GM18520 (cell line): ENCODE measurements around the gene NKX3-2.
A peak's percentile ranks its signal among the peaks of the same experiment; 100 is the strongest.
"Not testable (repeated sequence)": the region's sequence is repeated elsewhere in the genome, so short reads cannot be mapped to it uniquely, and the experiment has no call there.

ENCODE experiments used
- ATAC-seq: cut with Tn5 transposase; IDR thresholded peaks from one replicate; pipeline ENCODE4 v1.9.1; 2021; ENCODE audit not compliant: unreplicated experiment

The NKX3-2 gene

DNA sequence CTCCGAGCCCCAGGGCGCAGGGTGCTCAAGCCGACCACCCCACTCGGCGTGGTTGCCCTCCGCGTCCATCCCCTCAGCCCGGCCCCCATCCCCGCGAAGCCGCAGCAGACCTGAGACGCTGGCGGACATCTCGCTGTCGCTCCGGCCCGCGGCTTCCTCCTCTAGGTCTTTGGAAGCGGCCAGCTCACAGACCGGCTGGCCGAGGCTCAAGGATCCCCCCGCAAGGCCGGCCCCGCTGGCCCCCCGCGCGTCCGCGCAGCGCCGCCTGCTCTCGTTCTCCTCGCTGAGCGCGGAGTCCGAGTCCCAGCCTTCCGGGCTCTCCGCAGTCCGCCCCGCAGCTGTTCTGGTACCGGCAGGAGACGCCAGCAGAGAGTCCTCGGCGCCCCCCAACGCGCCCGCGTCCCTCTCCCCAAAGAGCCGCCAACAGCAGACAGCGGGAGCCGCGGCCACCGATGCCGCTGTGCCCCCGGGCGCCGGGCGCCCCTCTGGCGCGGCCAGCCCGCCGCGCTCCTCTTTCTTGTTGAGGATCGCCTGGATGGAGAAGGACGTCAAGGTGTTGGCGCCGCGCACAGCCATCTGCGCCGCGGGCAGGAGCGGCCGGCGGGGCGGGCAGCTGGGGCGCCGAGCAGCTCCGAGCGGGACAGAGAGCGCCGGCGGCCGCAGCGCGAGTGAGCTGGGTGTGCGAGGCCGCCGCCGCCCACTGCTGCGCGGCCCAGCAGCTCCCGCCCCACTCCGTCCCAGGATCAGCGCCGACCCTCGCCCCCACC, at the start of gene NKX3-2:
Gene NKX3-2 (minus strand): TSS at position 670 of the 767 bp plus-strand sequence. CDS start 94 bp downstream, at position 576.
- ATAC-seq = no peak

DNA sequence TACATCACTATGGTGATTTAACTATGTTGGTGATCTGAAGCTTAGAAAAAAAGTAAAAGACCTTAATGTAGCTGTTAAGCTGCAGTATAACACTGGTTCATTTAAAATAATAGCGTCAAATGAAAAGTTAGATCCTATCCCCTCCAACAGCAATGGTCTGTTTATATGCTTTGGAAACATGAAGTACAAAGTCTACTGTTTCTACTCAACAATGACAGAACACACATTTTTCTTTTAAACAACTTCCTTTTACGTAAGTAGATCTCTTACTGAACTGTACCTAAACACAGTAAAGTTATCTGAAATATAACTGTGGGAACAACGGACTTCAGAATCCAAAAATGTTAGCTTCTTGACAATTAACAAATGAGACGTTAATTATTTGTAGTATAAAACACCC, 47.9 kb upstream of the NKX3-2 start:
- ATAC-seq = no peak

DNA sequence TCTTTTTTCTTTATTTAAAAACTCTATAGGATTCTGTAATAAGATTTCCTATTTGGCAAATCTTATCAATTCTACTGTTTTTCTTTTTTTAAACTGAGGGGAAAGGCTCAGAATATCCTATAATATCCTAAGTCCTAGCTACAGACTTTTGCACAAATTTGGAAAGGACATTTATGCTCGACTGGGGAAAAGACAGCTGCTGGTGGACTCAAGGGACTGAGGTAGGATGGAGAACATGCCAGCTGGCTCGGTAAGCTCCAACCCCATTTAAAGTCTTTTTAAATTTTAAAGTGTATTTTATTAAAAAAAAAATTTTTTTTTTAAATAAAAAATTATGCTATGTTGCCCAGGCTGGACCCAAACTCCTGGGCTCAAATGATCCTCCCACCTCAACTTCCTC, 46.5 kb upstream of the NKX3-2 start:
- ATAC-seq = no peak

DNA sequence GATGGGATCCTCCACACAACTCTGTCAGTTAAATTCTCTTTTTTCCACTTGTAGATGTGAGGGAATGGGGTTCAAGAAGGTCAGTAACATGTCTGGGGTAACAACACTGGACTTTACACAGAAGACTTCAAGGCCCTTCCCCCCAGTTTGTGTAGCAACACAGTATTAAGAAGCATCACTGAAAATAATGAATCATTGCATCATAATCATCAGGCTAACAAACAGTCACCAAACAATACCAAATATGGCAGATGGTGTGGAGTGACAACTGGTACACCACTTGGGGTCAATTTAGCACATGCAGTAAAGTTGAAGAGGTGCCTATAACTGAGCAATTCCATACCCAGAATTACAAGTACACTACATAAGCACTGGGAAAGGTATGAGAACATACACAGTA, 44.6 kb upstream of the NKX3-2 start:
- ATAC-seq = no peak

DNA sequence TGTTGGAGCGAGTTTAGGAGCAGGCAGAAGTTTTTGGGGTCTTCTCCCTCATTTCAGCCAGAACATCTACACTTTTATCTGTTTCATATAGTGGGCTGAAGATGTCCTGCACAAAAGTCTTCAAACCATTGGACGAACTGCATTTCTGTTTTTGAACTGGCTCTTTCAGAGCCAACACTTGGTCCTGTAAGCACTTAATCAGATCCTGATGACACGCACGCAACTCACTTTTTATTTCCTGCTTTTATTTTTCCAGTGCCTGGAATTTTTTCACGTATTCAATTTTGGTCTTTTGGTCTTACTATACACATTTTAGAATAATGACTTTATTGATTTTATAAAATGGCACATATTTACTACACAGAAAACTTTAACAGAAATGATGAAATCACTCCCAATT, 40.2 kb upstream of the NKX3-2 start:
- no peak for ATAC-seq

DNA sequence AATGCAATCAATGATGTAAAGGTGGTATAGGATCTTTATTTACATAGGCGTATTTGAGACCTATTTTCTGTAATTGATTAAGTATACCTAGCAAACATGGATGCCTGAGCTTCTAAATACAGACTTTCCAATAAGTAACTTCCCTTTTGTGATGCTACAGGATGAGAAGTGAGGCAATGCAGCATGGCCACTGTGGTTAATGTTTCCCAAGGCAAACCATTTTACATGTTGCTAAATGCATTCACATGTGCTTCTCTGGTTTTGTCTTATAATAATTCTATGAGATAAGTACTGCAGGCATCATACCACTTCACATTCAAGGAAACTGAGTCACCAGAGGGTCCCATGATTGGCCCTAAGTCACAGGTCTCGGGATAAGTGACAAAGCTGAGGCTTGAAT, 35.7 kb upstream of the NKX3-2 start:
- no peak for ATAC-seq

DNA sequence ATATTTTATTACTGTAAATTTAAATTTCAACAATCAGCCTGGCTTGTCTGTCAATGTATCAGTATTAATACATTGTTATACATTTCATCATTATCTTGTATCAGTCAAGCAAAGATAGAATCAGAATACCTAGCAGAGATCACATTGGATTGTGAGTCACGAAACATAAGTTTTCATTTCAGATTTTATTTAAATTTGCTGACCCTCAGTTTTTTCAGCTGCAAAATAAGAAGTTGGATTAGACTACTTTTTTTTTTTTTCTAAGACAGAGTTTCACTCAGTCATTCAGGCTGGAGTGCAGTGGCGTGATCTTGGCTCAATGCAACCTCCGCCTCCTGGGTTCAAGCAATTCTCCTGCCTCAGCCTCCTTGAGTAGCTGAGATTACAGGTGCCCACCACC, 33.4 kb upstream of the NKX3-2 start:
- no peak for ATAC-seq

DNA sequence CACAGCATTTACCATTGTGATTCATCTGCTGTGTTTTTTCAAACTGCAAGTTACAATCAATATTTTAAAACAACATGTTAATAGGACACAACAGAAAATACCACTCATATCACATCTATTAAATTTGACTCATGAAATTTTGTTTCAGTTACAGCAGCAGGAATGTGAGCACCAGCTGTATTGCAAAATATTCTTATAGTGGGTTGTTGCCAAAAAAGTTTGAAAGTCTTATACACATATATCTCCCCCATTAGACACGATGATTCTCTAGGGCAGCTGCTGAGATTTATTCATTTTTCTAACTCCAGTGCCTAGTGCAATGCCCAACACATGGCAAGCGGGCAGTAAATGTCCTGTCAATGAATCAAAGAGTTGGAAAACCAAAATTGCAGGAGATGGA, 26.6 kb upstream of the NKX3-2 start:
- ATAC-seq = no peak

DNA sequence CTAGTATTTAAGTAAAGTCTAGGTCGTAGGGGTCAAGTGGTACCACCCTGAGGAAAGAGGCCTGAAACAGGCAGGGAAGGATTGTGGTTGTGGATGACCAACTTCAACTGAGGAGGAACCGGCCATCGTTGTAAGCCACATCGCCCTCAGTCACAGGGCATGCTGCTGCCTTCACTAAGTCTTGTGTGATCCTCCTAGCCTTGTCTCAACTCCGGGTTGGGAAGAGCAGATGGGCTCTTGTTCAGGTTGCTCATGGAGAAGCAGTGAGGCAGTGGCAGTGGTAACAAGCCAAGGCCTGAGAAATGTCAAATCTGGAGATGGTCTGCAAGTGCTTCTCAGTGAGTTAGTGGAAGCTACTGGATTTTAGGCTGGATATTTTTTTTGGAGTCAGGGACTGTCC, 22.8 kb upstream of the NKX3-2 start:
- ATAC-seq = no peak

DNA sequence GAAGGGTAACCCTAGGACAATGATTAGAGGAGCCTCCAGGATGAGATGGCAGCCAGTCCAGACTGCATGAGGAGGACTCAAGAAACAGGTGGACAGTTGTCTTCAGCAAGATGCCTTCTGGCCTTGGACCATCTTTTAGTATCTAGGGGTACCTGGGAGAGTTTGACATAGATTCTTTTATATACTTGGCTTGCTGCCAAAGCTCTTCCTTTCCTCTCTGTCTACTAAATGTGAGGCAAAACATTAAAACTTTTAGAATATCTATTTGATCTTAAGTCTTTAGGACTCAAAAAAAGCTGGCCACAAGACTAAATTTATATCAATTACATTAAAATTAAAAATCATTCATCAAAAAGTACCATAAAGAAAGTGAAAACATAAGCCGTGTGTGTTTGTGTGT, 18.6 kb upstream of the NKX3-2 start:
- ATAC-seq = no peak

DNA sequence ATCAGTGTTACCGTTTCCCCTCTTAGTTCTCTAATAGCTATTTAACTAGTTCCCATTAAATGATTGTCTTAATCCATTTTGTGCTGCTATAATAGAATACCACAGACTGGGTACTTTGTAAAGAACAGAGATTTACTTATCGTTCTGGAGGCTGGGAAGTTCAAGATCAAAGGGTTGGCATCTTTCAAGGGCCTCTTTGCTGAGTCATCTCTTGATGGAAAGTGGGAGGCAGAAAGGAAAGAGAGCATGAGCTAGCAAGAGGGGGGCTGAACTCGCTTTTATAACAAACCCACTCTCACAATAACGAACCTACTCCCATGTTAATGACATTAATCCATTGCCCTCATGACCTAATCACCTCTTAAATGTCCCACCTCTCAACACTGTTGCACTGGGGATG, 17.4 kb upstream of the NKX3-2 start:
- ATAC-seq = no peak

DNA sequence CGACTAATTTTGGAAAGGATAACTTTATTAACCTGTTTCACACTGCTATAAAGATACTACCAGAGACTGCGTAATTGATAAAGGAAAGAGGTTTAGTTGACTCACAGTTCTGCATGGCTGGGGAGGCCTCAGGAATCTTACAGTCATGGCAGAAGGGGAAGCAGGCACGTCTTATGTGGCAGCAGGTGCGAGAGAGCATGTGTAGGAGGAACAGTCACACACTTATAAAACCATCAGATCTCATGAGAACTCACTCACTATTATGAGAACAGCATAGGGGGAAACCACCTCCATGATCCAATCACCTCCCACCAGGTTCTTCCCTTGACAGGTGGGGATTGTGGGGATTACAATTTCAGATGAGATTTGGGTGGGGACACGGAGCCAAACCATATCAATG, 15.8 kb upstream of the NKX3-2 start:
- ATAC-seq = not testable (repeated sequence)

DNA sequence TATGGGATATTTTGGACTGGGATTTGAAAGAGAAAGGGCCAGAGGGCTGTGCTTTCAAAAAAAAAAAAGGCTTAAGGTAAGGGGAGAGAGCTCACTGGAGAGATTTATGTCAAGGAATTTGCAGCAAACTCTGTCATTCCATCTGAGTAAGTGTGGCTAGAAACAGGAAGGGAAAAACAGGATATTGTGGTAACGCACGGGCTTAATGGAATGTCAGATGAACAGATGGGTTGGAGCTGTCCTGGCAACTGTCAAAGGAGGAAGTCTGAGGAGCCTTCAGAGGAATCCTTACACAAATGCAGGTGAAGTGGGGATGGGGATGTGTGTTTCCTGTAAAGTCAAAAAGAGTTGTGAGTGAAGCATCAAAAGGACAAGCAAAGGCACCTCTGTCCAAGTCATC, 15.1 kb upstream of the NKX3-2 start:
- ATAC-seq = no peak

DNA sequence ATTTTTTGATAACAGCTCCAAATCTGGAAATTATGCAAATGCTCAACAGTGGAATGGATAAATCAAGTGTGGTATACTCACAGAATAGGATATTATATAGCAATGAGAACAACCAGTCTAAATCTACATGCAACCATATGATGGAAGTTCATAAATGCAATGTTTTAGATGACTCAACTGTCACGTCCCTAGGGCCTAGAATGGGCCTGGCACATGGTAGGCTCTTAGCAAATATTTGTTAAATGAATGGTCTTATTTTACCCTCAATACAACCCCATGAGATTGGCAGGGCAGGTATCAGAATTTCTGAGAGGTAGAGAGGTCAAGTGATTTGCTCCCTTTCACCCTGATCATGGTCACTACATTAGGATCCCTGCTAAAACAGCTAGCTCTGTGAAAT, 14.6 kb upstream of the NKX3-2 start:
- ATAC-seq = no peak

DNA sequence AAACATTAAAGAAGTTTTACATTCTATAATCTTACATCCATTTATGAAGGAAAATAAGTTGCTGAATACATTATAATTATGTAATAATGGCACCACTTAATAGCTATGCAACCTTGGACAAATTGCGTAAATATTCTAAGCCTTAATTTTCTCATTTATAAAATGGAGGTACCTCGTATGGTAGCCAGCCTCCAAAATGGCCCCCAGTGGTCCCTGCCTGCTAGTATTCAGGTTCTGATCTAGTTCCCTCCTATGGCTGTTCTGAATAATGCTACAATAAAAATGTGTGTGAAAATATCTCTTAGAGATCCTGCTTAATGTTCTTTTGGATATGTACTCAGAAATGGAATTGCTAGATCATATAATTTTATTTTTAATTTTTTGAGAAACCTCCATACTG, 11.0 kb upstream of the NKX3-2 start:
- no peak for ATAC-seq

DNA sequence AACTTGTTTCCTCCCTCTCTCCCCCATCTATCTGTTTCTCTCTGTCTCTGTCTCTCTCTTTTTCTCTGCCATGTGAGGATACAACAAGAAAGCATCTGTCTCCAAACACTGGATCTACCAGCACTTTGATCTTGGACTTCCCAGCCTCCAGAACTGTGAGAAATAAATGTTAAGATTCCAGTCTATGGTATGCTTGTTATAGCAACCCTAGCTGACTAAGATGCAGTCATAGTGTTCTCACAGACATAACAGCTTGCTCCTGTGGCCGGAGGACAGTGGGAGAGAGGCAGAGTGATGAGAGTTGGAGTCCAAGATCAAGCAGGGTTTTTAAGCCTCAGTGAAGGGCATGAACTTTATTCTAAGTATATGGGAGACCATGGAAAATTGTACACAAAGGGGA, 8.8 kb upstream of the NKX3-2 start:
- ATAC-seq = no peak

DNA sequence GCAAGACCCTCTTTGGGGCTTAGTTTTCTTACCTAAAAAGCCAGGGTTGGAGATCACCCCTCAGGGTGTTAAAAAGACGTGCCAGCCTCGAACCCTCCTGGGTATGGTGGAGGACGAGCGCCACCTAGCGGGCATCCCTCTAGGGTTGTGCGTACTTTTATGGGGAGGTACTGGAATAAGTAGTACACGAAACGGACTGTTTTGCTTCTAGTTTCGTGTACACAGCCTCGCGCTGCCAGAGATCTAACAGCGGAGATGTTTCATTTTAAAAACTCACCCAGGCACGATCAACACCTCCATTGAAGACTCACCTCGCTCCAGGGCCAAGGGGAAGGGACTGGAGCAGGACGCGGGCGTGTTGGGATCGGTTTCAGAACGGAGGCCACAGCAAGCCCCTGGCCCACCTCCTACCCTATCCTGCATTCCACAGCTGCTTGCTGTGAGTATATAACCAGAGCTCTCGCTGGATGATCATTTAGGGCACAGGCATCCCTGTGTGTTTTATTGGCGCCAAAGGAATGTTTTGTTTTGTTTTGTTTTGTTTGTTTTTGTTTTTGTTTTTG, 4.8 kb upstream of the NKX3-2 start:
- ATAC-seq = peak; percentile 76

DNA sequence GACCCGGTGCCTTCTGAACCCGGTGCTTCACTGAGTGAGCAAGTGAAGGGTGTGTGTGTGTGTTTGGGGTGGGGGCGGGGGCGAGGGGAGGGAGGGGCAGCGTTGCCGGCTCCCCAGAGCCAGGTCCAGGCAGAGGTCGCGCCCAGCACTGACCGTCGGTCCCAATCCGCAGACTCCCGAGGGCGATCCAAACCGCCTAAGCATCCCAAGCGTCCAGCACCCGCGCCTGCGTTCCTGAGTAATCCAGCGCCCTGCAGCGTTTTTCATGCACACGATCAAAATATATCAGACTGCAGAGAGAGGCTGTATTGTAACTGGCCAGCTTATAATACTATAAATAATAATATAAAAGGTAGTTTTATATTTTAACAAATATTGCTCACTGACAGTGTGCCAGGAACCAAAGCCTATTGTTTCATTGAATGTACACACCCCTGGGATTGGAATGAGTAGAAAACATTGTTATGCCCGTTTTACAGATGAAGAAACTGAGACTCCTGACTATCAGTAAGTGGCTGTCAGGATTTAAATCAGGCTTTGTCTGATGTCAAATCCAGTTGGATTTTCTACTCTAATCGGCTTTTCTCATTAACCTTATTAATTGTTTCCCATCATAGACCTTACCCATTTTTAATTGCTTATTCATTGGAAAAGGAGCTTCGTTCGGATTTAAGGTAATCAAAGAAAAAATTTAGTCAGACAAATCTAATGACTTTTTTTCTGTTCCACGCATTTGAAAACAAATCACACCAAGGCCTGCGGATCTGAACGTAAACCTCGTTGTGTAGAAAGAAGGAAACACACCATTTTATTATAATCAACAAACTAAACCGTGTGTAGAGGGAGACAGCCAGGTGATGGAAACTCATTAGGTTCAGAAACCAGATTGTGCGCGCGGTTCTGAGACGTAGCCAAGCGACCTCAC, 4.0 kb upstream of the NKX3-2 start:
- ATAC-seq = no peak

DNA sequence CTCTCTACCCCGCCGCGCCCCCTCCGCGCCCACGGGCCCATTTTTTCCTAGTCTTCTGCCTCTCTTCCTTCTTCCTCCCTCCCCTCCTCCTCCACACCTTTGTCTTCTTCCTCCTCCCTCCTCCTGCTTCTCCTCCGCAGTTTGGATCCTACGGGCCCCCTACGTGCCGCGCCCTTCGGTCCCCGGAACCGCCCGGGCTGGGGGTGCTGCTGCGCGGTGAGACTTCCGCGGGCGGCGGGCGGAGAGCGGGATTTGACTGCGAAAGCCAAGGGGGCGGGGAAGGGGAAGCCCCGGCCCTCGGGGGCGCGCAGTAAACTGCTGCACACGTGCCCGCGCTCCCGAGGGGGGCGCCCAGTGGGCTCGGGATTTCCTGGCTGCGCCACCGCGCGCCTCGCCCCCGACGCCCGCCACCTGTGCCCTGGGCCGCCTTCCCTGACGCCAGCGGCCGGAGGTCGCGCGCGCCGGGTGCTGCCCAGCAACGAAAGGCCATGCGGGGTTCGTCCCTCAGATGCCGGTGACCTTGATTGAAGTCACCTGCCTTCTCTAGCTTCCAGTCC, 3.3 kb upstream of the NKX3-2 start:
- ATAC-seq = no peak

DNA sequence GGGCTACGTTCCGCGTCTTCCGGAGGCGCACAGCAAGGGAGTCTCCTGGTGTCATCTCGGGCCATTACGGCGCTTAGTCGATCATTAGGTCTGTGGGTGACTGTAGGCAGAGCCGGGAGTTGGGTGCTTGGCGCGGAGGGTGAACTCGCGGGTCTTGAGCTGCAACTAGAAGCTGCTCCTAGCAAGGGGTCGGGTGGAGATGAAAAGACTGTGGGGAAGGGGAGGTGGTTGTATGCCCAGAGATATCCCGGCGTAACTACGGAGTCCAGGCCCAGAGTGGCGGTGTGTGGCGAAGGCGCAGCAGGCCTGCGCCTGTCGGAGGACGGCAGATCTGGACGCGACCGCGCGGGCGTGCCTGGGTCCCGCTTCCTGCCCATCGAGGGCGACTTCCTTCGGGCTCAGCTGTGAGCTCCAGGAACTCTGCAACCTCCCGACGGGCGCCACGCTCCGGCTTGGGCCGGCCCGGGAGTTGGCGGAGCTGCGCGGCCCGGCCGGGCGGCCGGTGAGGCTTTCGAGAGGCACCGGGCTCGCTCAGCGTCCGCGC, 2.7 kb upstream of the NKX3-2 start:
- ATAC-seq = no peak
